ENCODE results near the gene TSKU.

The TSKU gene, protein sequence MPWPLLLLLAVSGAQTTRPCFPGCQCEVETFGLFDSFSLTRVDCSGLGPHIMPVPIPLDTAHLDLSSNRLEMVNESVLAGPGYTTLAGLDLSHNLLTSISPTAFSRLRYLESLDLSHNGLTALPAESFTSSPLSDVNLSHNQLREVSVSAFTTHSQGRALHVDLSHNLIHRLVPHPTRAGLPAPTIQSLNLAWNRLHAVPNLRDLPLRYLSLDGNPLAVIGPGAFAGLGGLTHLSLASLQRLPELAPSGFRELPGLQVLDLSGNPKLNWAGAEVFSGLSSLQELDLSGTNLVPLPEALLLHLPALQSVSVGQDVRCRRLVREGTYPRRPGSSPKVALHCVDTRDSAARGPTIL

DNA sequence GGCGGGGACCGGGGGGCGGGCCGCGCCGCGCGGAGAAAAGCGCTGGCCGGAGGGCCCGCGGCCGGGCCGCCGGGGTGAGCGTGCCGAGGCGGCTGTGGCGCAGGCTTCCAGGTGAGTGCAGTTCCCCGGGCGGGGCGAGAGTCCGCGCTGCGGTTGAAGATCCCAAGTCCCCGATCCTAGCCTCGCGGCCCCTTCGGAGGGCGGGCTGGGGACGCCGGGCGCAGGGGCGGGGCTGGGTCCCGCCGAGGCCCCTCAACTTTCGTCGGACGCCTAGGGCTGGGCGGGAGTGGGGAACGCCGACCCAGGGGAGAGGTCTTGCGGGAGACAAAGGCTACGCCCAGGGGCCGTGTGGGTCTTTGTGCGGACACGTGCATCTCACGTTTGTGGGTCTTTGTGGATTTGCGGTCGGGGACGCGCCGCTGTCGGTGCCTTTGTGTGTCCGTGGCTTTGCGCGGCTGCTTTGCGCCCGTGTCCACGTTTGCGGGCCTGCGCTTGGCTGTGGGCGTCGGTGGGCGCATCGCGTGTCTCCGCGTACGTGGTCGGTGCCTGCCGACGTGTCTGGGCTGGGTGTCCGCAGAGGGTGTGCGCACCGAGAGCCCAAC, at the start of gene TSKU:
Gene TSKU (plus strand): TSS at position 63 of the 602 bp plus-strand sequence. CDS start 12,261 bp downstream, outside the sequence.
- DNase-seq (ENCODE audit: low read depth in 2 of 3, low spot score in 2 of 3): no peak

DNA sequence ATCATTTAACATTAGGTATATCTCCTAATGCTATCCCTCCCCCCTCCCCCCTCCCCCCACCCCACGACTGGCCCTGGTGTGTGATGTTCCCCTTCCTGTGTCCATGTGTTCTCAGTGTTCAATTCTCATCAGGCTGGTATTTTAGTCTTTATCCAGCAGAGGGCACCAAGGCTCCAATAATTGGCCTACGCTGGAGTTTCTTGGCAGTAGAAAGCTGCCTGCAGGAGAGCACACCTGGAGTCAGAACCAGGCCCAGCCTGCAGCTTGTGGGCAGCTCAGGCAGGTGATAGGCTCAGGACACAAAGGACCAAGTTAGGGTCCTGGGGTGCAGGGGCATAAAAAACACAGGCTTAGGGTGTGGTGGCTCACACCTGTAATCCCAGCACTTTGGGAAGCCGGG, 49.2 kb upstream of the TSKU start:
- DNase-seq (ENCODE audit: low read depth in 2 of 3, low spot score in 2 of 3): peak in 1 of 3 experiments; percentile 27

DNA sequence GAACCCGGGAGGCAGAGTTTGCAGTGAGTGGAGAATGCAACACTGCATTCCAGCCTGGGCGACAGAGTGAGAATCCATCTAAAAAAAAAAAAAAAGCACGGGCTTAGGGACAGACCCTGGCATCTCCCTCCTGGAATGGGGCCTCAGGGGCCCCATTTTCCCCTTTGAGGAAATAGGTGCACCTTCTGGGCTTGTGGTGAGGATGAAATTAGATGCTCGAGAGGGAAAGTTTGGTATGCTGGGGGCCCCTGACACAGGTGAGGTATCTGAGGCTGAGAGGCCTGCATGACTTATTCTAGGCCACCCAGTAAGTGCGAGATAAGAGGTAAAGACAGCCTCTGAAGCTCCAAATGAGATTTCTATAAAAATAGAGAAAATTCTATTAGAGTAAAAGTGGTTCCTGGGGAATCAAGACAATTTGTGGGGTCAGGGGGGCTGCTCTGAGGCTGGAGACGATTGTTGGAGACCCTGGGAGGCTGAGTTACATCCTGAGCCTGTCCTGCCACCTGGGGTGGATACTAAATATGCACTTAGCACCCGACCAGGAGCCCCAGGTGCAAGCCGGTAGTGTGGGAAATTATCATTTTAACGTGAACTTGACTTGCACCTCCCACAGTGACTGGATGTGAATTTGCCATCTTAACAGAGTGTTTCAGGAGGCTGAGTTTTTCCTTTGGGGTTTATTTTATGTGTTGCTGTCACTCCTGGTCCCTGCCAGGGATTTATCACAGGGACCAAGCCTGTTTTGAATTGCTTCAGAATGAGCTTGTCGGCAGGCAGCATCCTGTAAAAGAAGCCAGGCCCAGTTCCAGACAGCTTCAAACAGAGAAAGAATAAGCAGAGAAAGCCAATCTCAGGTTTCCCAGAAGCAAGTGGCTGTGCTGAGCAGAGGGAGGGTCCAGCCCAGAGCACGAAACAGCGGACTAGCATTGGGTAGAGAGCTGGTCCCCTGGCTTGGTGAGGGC, 48.4 kb upstream of the TSKU start:
- no peak for DNase-seq (ENCODE audit: low read depth in 2 of 3, low spot score in 2 of 3)

- DNase-seq (ENCODE audit: low read depth in 2 of 3, low spot score in 2 of 3): no peak
Measured at GRCh38 chr11:76735841-76736240, 47.3 kb upstream of the TSKU start.

DNA sequence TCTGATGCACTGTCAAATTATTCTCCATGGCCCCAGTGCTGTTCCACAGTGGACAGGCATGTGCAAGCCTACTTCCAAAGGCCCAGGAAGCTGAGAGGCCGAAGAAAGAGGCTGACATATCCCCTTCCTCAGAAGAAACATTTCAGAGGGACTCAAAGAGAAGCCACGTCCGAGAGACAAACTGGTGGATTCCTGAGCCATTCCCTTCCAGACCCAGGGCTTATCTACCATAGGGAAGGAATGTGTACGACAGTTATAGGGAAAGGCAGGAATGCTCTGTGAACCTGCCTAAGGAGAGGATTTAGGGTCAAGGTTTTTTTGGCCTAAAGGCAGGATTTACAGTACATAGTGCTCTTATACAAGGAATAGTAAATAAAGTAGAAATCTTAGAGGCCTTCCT, 46.9 kb upstream of the TSKU start:
- DNase-seq (ENCODE audit: low read depth in 2 of 3, low spot score in 2 of 3): no peak

DNA sequence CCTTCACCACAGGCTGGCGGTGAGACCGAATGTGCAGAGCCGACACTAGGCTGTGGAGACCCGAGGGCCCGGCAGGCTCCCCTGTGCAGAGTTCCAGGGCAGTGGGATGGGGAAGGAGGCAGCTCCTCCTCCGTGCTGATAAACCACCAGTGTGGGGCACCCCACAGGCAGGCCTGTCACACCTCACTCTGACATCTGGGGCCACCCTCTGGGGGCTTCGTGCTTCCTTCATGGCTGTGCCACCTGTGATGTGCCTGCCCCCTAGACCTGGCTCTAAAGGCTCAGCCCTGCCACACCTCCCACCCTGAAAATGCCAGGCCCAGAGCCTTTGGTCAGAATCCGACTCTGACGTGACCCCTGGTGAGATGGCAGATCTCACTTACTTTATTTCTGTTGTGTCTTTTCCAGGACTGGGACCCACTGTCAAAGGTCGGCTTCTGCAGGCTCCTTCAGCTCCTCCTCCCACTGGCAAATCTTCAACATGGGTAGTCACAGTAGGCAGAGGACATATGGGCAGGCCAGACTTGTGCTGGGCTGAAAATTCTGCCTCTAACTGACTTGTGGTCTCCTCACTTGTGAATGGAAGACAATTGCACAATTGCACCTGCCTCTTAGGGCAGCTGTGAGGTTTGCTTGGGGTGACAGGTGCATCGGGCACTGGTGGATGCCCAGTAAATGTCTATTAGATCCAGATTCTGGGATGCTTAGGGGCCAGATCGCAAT, 46.2 kb upstream of the TSKU start:
- no peak for DNase-seq (ENCODE audit: low read depth in 2 of 3, low spot score in 2 of 3)

- DNase-seq (ENCODE audit: low read depth in 2 of 3, low spot score in 2 of 3): no peak
Measured at GRCh38 chr11:76738618-76739240, 44.4 kb upstream of the TSKU start.

DNA sequence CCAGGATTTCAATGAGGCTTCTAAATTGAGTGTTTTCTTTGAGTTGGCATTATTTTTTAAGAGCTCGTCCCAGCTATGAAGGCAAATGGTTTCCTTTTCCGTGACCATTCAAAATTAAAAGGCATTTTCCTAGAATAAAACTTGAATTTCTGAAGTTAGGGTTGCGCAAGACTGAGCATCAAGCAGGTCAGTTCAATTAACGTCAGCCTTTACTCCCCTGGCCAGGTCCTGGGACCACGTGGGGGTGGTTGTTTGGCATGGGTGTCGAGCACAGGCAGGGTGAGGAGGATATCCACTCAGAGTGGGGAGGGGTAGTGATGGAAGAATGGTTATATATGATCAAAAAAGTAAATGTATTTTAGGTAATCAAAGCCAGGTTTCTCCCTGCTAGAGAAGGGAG, 43.4 kb upstream of the TSKU start:
- DNase-seq (ENCODE audit: low read depth in 2 of 3, low spot score in 2 of 3): no peak

DNA sequence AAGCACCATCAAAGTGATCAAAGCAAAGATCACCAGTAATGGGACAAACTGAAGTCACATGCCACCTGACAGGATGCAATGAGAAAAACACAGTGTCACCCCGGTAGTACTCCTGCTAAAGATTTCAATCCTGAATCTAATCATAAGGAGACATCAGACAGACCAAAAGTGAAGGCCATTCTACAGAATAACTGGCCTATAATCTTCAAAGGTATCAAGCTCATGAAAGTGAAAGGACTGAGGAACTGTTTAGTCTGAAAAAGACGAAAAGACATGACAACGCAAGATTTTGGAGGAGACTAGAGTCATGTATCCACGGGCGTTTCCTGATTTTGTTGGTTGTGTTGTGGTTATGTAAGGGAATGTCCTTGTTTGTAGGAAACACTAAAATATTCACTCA, 42.4 kb upstream of the TSKU start:
- no peak for DNase-seq (ENCODE audit: low read depth in 2 of 3, low spot score in 2 of 3)

DNA sequence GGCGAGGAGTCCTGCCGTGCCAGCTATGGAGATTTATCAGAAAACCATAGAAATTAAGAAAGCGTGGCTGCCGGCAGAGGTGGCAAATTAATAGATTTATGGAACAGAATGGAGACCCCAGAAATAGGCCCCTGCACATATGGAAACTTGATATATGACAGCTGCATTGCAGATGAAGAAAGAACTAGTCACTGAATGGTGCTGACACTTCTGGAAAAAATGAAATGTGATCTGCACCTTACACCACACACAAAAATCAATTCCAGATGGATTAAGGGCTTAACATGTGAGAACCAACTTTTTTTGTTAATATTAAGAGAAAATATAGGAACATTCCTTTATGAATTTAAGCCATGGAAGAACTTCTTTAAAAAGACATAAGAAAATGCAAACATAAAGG, 40.3 kb upstream of the TSKU start:
- no peak for DNase-seq (ENCODE audit: low read depth in 2 of 3, low spot score in 2 of 3)

GRCh38 chr11:76744186-76745043, 38.7 kb upstream of the TSKU start:
- no peak for DNase-seq (ENCODE audit: low read depth in 2 of 3, low spot score in 2 of 3)

DNA sequence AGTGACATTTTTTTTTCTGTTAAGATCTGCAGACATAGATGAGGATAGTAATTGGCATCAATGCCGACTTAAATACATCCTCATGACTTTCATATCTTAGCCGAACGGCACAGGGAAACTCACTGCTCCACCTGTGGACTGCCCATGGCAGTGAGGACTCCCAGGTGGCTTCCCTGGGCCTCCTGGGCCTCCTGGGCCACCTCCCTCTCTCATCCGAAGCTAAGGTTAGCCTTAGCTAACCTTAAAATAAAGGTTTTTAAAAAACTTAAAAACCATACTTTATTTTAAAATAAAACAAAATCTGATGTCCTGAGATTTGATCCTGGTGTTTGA, 38.1 kb upstream of the TSKU start:
- DNase-seq (ENCODE audit: low read depth in 2 of 3, low spot score in 2 of 3): no peak

- DNase-seq (ENCODE audit: low read depth in 2 of 3, low spot score in 2 of 3): no peak
Measured at GRCh38 chr11:76745561-76746207, 37.5 kb upstream of the TSKU start.

GRCh38 chr11:76747153-76747914, 35.8 kb upstream of the TSKU start:
- no peak for DNase-seq (ENCODE audit: low read depth in 2 of 3, low spot score in 2 of 3)

GRCh38 chr11:76747915-76748860, 35.0 kb upstream of the TSKU start:
- no peak for DNase-seq (ENCODE audit: low read depth in 2 of 3, low spot score in 2 of 3)

DNA sequence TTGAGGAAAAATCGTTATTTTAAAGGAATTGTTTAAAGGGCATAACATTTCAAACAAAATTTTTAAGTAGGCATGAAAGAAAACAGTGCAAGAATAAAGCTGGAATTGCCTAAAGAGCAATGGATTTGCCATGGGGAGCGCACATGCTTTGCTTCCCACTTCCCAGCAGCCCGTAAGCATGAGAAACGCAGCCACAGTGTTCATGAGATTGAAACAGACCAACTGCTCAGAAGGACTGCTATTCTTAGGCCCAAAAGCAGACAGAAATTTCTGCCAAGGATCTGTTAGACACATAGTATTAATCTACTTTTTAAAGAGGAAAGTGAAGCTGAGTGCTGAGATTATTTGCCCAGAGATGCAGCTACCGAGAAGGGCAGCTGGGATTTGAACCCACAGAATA, 34.2 kb upstream of the TSKU start:
- no peak for DNase-seq (ENCODE audit: low read depth in 2 of 3, low spot score in 2 of 3)

- DNase-seq (ENCODE audit: low read depth in 2 of 3, low spot score in 2 of 3): no peak
Measured at GRCh38 chr11:76750067-76750466, 33.1 kb upstream of the TSKU start.
